Spleen (tissue), 7 donors: ENCODE measurements around the gene RAB4A.

ENCODE experiments used
- POLR2A ChIP-seq, 3 donors: fragments of 450-650 bp; IDR thresholded peaks; one replicate each; pipeline ENCODE4 v1.5.1; 2017; ENCODE audit warnings: antibody characterized with exemption in 3 of 3, mild to moderate bottlenecking in 1 of 3
- POLR2AphosphoS5 ChIP-seq, 3 donors: sonication (generic); formaldehyde crosslinking; IDR thresholded peaks; one replicate each; pipeline ENCODE4 v1.5.1; 2017; ENCODE audit warnings: antibody characterized with exemption in 3 of 3
- TF ChIP-seq, protein P1 (sequence below), 11 experiments: fragments of 200-600 bp in 7 of 11; fragments of 450-650 bp in 4 of 11; sonication (generic) in 4 of 11; IDR thresholded peaks in 8 of 11; conservative IDR thresholded peaks in 3 of 11; 1 replicate in 7 of 11; 2 replicates in 4 of 11; pipeline versions ENCODE4 v1.4.0 to v1.8.0; 2016 to 2021; ENCODE audit warnings: antibody characterized with exemption in 11 of 11, inconsistent platforms in 4 of 11, mild to moderate bottlenecking in 1 of 11
- donor health status: DM: no; HTN: no; CAD: no; lungs with moderate emphysema.
- donor health status: DM: no; HTN: no; CAD: no.
- donor health status: DM: no; HTN: no; CAD: no.

DNA sequence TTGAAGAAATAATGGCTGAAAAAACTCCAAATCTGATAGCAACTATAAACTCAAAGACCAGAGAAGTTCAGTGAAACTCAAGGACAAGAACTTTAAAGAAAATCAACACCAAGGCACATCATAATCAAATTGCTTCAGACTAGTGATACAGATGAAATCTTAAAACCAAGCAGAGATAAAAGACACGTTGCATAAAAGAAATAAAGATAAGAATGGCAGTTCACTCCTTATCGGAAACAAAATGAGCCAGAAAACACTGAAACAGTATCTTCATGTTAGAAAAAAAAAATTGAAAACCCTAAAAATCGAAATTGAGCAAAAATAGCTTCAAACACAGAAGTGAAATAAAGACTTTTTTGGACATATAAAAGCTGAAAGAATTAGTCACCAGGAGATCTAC lies 4.6 kb upstream of the RAB4A start:
- TF ChIP-seq POLR2A (IDR thresholded peaks at IDR 0.05) (no peak), POLR2AphosphoS5 (IDR thresholded peaks at IDR 0.05) (no peak)
- TF ChIP-seq, protein P1, sequence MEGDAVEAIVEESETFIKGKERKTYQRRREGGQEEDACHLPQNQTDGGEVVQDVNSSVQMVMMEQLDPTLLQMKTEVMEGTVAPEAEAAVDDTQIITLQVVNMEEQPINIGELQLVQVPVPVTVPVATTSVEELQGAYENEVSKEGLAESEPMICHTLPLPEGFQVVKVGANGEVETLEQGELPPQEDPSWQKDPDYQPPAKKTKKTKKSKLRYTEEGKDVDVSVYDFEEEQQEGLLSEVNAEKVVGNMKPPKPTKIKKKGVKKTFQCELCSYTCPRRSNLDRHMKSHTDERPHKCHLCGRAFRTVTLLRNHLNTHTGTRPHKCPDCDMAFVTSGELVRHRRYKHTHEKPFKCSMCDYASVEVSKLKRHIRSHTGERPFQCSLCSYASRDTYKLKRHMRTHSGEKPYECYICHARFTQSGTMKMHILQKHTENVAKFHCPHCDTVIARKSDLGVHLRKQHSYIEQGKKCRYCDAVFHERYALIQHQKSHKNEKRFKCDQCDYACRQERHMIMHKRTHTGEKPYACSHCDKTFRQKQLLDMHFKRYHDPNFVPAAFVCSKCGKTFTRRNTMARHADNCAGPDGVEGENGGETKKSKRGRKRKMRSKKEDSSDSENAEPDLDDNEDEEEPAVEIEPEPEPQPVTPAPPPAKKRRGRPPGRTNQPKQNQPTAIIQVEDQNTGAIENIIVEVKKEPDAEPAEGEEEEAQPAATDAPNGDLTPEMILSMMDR (IDR thresholded peaks at IDR 0.05 in 8 of 11, conservative IDR thresholded peaks at IDR 0.05 in 3 of 11), result no peak
